Mammary epithelial cell (primary cell): ENCODE measurements around the gene THOC6.

ENCODE experiments used
- EZH2 ChIP-seq: IDR thresholded peaks from 2 replicates; pipeline ENCODE4 v1.6.1; 2012; ENCODE audit warnings: low read length, inconsistent platforms, borderline replicate concordance
- TF ChIP-seq, protein P1 (sequence below), 2 donors: IDR thresholded peaks in 1 of 2; conservative IDR thresholded peaks in 1 of 2; 2 replicates each; pipeline ENCODE4 v1.5.1; 2011 to 2012; ENCODE audit warnings: inconsistent platforms in 2 of 2, low read length in 2 of 2, mild to moderate bottlenecking in 2 of 2, control low read depth in 1 of 2, low read depth in 1 of 2; ENCODE audit not compliant: insufficient read depth in 1 of 2; ENCODE audit errors: extremely low read depth in 1 of 2

DNA sequence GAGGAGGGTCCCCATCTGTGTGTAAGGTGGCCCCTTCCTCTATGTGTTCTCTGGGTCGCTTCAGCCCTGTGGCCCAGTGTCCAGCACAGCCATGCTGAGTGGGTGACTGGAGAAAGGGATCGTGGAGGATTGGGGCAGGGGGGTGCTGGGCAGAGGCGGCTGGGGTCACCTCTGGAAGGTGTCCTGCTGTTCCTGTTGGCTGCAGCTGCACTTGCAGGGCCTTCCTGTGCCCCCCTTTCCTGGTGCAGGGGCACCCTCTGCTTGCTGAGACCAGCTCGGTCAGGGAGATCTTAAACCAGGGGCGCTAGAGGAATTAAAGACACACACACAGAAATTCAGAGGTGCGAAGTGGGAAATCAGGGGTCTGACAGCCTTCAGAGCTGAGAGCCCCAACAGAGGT is 52.7 kb downstream of the THOC6 start:
- TF ChIP-seq, protein P1, sequence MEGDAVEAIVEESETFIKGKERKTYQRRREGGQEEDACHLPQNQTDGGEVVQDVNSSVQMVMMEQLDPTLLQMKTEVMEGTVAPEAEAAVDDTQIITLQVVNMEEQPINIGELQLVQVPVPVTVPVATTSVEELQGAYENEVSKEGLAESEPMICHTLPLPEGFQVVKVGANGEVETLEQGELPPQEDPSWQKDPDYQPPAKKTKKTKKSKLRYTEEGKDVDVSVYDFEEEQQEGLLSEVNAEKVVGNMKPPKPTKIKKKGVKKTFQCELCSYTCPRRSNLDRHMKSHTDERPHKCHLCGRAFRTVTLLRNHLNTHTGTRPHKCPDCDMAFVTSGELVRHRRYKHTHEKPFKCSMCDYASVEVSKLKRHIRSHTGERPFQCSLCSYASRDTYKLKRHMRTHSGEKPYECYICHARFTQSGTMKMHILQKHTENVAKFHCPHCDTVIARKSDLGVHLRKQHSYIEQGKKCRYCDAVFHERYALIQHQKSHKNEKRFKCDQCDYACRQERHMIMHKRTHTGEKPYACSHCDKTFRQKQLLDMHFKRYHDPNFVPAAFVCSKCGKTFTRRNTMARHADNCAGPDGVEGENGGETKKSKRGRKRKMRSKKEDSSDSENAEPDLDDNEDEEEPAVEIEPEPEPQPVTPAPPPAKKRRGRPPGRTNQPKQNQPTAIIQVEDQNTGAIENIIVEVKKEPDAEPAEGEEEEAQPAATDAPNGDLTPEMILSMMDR (conservative IDR thresholded peaks at IDR 0.05 in 1 of 2, IDR thresholded peaks at IDR 0.05 in 1 of 2; ENCODE audit: extremely low read depth in 1 of 2, insufficient read depth in 1 of 2, low read depth in 1 of 2, low read length in 2 of 2), result no peak
- TF ChIP-seq EZH2, result no peak
